GM18520 (cell line): ENCODE results near the gene EIF2B1.
A peak's percentile ranks its signal among the peaks of the same experiment; 100 is the strongest.
"Not testable (repeated sequence)": the region's sequence is repeated elsewhere in the genome, so short reads cannot be mapped to it uniquely, and the experiment has no call there.

Experiments used
- ATAC-seq: cut with Tn5 transposase; IDR thresholded peaks from one replicate; pipeline ENCODE4 v1.9.1; 2021; ENCODE audit not compliant: unreplicated experiment

The EIF2B1 gene

DNA sequence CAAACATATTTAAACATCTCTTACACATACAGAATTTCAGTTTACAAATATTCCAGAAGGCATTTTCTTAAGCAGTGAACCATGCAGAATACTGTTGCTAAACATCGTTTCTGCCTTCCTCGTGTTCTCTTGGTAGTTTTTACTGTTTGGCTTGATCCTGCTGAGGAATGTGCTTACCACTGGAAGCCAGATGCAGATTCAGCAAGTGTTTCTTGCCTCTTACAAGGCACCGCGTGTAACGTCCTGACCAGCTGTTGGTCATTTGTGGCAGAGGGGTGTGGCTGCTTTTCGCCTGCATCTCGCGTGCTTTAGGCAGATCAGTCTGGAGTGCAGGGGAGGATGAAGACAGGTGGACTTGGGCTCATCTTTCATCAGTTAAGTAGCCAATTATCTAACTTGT lies 12.4 kb downstream of the EIF2B1 start:
- ATAC-seq = no peak

- ATAC-seq = no peak
Observed at GRCh38 chr12:123617580-123617979, 15.9 kb downstream of the EIF2B1 start.

GRCh38 chr12:123617144-123617543 lies 16.3 kb downstream of the EIF2B1 start:
- no peak for ATAC-seq

DNA sequence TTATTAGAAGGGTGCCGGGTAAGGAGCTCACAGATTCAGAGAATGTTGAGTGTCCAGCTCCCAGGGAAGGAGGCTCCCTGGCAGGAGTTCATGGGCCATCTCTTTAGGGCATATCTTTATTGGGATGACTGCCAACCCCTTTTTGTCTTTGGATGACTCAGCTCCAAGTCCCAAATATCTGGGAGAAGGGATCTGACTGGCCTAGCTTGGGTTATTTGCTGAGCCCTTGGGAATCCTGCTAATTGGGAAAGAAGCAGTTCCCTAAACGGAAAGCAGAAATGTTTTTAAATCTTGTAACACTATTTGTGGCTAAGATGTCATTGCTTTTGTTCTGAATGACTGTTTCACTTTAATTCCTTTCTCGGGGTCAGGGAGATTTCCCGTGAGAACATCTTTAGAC lies 19.0 kb downstream of the EIF2B1 start:
- no peak for ATAC-seq

- ATAC-seq = no peak
Observed at GRCh38 chr12:123614110-123614509, 19.4 kb downstream of the EIF2B1 start.

- no peak for ATAC-seq
Observed at GRCh38 chr12:123608182-123608581, 25.3 kb downstream of the EIF2B1 start.

DNA sequence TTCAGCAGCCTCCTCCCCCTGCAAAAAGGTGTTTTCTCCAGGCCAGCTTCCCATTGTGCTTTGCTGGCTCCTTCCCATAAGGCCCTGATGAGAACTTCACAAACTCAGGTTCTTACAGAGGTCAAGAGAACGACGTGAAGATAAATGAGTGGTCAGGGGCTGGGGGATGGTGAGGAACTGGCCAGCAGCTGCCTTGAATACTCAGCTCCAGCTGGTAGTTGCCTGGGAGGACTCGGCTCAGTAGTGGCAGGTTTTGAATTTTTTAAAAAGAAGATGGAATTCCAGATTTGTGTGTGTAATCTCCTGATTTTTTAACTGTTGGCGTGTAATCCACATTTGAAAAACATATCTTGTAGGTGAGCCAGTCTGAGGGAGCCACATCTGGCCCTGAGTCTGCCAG lies 25.7 kb downstream of the EIF2B1 start:
- no peak for ATAC-seq

DNA sequence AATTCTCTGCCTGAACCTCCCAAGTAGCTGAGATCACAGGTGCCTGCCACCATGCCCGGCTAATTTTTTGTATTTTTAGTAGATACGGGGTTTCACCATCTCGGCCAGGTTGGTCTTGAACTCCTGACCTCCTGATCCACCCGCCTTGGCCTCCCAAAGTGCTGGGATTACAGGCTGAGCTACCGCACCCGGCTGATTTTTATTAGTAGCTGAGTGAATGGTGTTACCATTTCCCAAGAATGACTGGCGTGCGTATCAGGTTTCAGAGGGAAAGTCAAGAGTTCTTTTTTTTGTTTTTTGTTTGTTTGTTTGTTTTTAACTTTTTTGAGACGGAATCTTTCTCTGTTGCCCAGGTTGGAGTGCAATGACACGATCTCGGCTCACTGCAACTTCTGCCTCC lies 30.0 kb downstream of the EIF2B1 start:
- not testable (repeated sequence) for ATAC-seq

- no peak for ATAC-seq
Observed at GRCh38 chr12:123602651-123603195, 30.8 kb downstream of the EIF2B1 start.

DNA sequence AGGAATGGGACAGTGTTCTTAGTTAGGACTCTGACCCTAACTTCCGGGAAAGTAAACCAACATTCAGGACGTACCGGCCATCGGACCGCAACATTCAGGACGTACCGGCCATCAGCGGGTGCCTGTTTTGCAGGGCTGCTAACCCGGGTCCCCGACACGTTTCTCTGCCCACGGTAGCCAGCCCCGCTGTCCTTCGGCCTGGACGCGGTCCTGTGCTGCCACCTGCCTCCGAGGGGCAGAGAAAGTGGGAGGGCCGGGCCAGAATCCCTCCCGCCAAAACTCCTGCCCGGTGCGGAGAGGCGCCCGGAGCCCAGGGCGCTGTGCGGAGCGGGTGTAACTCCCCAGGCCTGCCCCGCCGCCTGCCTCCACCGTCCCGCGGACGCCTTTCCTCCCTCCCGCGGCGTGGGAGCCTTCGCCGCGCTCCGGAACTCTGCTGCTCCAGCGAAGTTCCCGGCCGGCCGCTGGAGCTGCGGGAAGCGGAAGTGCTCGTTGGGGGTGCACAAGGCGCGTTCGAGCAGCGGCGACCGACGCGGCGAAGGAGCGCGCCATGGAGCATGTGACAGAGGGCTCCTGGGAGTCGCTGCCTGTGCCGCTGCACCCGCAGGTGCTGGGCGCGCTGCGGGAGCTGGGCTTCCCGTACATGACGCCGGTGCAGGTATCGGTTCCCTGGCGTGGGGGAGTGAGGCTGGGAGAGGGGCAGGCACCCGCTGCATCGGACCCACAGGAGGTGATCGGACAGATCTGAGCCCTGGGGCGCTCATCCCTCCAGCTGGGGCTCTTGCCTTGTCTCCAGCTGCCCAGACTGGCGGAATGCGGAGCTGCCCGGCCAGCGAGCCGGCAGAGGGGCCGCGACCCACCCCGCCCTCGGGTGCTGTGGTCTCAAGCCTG lies 31.6 kb downstream of the EIF2B1 start, which contains the start of gene DDX55:
Gene DDX55, plus strand, starts transcription at position 498 of the 888 bp plus-strand sequence. Its CDS starts 50 bp downstream, at position 548.
- ATAC-seq = peak; percentile 81

- no peak for ATAC-seq
Observed at GRCh38 chr12:123599721-123600120, 33.8 kb downstream of the EIF2B1 start.

DNA sequence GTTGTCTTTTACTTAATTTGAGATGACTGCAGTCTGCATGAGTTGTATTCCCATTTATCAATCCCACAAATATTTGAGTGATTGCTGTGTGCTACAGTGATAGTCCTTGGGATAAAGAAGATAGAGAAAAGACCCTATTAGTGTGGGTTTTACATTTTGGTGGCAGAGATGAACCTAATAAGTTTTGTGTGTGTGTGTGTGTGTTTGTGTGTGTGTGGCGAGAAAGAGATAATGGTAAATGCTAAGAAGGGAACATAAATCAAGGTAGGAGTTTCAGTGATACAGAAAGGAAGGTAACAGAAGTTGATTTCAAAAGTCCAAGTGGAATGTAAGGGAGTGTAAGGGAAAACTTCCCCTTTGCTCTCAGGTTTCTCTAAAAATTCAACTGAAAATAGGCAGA lies 34.2 kb downstream of the EIF2B1 start:
- no peak for ATAC-seq

GRCh38 chr12:123598522-123598921 lies 35.0 kb downstream of the EIF2B1 start:
- ATAC-seq = no peak

DNA sequence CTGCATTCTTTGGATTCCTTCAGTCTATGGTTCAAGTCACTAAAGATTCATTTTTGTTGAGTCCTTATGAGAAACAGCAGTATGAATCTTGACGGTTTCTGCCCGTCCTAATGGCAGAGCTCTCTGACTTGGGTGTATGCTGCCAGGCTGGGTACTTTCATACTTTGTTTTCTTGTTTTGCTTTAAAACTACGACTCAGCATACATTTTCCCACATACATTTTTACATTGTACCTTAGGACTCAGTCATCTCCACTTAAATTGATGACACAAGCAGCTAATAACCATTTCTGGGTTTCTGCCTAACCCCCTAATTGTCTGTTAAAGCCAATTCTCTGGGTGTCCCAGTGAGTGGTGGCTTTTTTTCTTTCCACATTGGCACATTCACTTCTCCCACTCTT lies 36.4 kb downstream of the EIF2B1 start:
- ATAC-seq = no peak

- no peak for ATAC-seq
Observed at GRCh38 chr12:123595729-123596128, 37.8 kb downstream of the EIF2B1 start.

GRCh38 chr12:123591702-123592481 lies 41.6 kb downstream of the EIF2B1 start:
- no peak for ATAC-seq

GRCh38 chr12:123580772-123581171 lies 52.7 kb downstream of the EIF2B1 start:
- no peak for ATAC-seq

DNA sequence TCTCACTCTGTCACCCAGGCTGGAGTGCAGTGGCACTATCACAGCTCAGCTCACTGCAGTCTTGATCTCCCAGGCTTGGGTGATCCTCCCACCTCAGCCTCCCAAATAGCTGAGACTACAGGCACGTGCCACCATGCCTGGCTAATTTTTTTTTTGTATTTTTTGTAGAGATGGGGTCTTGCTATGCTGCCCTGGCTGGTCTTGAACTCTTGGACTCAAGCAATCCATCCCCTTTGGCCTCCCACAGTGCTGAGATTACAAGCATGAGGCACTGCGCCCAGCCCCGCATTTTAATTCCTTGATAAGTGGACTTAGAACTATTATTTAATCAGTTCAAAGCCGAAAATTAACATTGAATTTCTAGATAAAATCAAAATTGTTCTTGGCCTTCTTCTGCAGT lies 54.7 kb downstream of the EIF2B1 start:
- ATAC-seq = not testable (repeated sequence)

GRCh38 chr12:123578243-123578642 lies 55.2 kb downstream of the EIF2B1 start:
- no peak for ATAC-seq

GRCh38 chr12:123576611-123577010 lies 56.9 kb downstream of the EIF2B1 start:
- ATAC-seq = no peak

DNA sequence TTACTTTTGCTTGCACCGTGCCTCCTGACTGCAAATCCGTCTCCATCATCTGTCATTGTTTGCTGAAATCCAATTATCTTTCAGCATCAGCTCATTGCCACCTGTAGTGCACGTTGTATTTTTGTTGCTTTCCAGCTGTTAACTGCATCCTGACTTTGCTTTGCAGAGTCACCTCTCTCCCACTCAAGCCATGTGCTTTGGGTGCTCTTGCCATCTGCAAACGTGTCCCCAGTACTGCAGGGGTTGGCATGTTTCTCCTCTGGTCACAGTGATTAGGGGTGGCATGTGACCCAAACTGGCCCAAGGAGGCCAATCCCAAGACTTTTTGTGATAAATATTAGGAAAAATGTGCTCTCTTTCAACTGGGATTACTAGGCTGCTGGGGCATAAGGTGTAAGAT lies 59.6 kb downstream of the EIF2B1 start:
- ATAC-seq = no peak

DNA sequence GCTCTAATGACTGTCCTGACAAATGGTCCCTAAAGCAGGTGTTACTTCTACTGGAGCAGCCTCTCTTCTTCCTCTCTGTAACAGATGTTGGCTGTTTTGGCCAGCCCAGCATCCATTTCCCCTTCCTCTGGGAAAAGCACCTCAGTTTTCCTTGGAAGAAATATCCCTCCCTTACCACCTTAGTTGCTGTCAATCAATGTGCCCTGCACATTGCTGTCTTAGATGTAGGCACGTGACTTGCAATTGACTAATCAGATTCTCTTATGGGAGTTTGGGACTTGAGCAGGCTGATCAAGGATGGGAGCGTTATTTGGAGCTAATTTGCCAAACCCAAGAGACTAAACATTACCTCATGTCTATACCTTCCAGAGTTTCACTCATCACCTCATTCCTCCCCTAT lies 61.1 kb downstream of the EIF2B1 start:
- ATAC-seq = no peak
